Endothelial cell of umbilical vein (primary cell): ENCODE data around the gene CEP72. TPM values are rescaled to one million over a fixed set of nuclear protein-coding genes. Genes with fewer than 3 reads are reported as not detected.
"Not testable (repeated sequence)": the region's sequence is repeated elsewhere in the genome, so short reads cannot be mapped to it uniquely, and the experiment has no call there.

Experiments
- BruUV-seq: library from RNA; stranded (reverse); fragments of 400-500 nt; replicated peaks from 2 replicates; lab custom pipeline; 2021; lab: Mats Ljungman, UMichigan
- CTCF ChIA-PET: fragments of 300-600, 350-600 bp; sonication (Branson Sonifier 250); formaldehyde crosslinking; loops from one replicate; lab custom pipeline; 2021; ENCODE audit warnings: antibody characterized with exemption, inconsistent platforms; lab: Charles Lee
- POLR2A ChIA-PET: fragments of 300-600, 350-600 bp; sonication (Branson Sonifier 250); formaldehyde crosslinking; loops from one replicate; lab custom pipeline; 2021; ENCODE audit warnings: antibody characterized with exemption, inconsistent platforms; lab: Charles Lee
- DNase-seq: peaks from one replicate; pipeline ENCODE4 v3.0.0-alpha.2; 2011; ENCODE audit warnings: low read depth, low spot score
- FAIRE-seq: peaks from 2 replicates; lab custom pipeline; 2011; peaks lifted over from hg19 to GRCh38; lab: Jason Lieb, UNC
- H2AFZ ChIP-seq: 2 replicates; pipeline ENCODE4 v1.6.0; 2012; ENCODE audit warnings: low read depth, low read length, control low read depth, inconsistent platforms
- H3K27ac ChIP-seq: 2 replicates; pipeline ENCODE4 v1.5.1; 2011; ENCODE audit warnings: low read depth, mild to moderate bottlenecking, control low read depth, low read length, moderate library complexity; ENCODE audit not compliant: insufficient read depth
- H3K27me3 ChIP-seq, 2 experiments: 2 replicates each; pipeline versions ENCODE4 v1.6.0 to v1.6.1; 2011; ENCODE audit warnings: low read length in 2 of 2, mixed read lengths in 1 of 2; ENCODE audit not compliant: control insufficient read depth in 2 of 2, insufficient read depth in 2 of 2
- H3K36me3 ChIP-seq, 2 experiments: 2 replicates in 1 of 2; 3 replicates in 1 of 2; pipeline ENCODE4 v1.5.1; 2011; ENCODE audit warnings: low read length in 2 of 2, mild to moderate bottlenecking in 1 of 2, moderate library complexity in 1 of 2; ENCODE audit not compliant: control insufficient read depth in 2 of 2, insufficient read depth in 2 of 2; ENCODE audit errors: extremely low read depth in 1 of 2
- H3K4me1 ChIP-seq: 3 replicates; pipeline ENCODE4 v1.5.1; 2011; ENCODE audit warnings: mild to moderate bottlenecking, low read length; ENCODE audit not compliant: control insufficient read depth, insufficient read depth; ENCODE audit errors: extremely low read depth
- H3K4me2 ChIP-seq: 2 replicates; pipeline ENCODE4 v1.6.1; 2011; ENCODE audit warnings: low read length, control low read depth, mixed read lengths; ENCODE audit not compliant: insufficient read depth
- H3K4me3 ChIP-seq, 3 experiments: fragments of 200-600 bp in 1 of 3; sonication (generic), shearing (Covaris generic) in 1 of 3; replicated peaks in 1 of 3; 2 replicates each; pipeline ENCODE4 v1.5.1; 2011 to 2016; ENCODE audit warnings: control low read depth in 3 of 3, low read length in 3 of 3, mild to moderate bottlenecking in 2 of 3, inconsistent platforms in 1 of 3, low read depth in 1 of 3, moderate library complexity in 1 of 3; ENCODE audit not compliant: insufficient read depth in 1 of 3
- H3K79me2 ChIP-seq: 2 replicates; pipeline ENCODE4 v1.6.0; 2012; ENCODE audit warnings: low read length, inconsistent platforms; ENCODE audit not compliant: control insufficient read depth, insufficient read depth
- H3K9ac ChIP-seq: replicated peaks from 2 replicates; pipeline ENCODE3; 2011; ENCODE audit warnings: low read length, control low read depth; ENCODE audit not compliant: insufficient read depth; ENCODE audit errors: extremely low read depth
- H3K9me1 ChIP-seq: replicated peaks from 3 replicates; pipeline ENCODE4 v1.6.0; 2011; ENCODE audit warnings: mild to moderate bottlenecking, low read length; ENCODE audit not compliant: control insufficient read depth, insufficient read depth; ENCODE audit errors: extremely low read depth
- H3K9me3 ChIP-seq: replicated peaks from 2 replicates; pipeline ENCODE4 v1.5.1; 2012; ENCODE audit warnings: low read length, inconsistent platforms; ENCODE audit not compliant: control insufficient read depth, insufficient read depth
- H4K20me1 ChIP-seq: replicated peaks from 2 replicates; pipeline ENCODE3; 2011; ENCODE audit warnings: mild to moderate bottlenecking, low read length; ENCODE audit not compliant: control insufficient read depth, insufficient read depth; ENCODE audit errors: extremely low read depth
- CTCF ChIP-seq, 2 donors: IDR thresholded peaks; 1 replicate in 1 of 2; 2 replicates in 1 of 2; pipeline ENCODE4 v1.5.1; 2011; ENCODE audit warnings: low read length in 2 of 2, mild to moderate bottlenecking in 2 of 2, moderate library complexity in 2 of 2, control low read depth in 1 of 2, inconsistent platforms in 1 of 2, low read depth in 1 of 2; ENCODE audit not compliant: insufficient read depth in 1 of 2; ENCODE audit errors: extremely low read depth in 1 of 2
- EZH2 ChIP-seq: IDR thresholded peaks from 2 replicates; pipeline ENCODE4 v1.6.1; 2012; ENCODE audit warnings: borderline replicate concordance, low read depth, mild to moderate bottlenecking, moderate library complexity, low read length, inconsistent platforms; ENCODE audit not compliant: severe bottlenecking
- FOS ChIP-seq: IDR thresholded peaks from 2 replicates; pipeline ENCODE4 v1.6.1; 2011; ENCODE audit warnings: mild to moderate bottlenecking, low read length, moderate library complexity, borderline replicate concordance; ENCODE audit not compliant: insufficient read depth
- GATA2 ChIP-seq: IDR thresholded peaks from 2 replicates; pipeline ENCODE4 v1.7.0; 2011; ENCODE audit warnings: low read depth, mild to moderate bottlenecking, moderate library complexity, mixed read lengths, low read length; ENCODE audit not compliant: insufficient read length, insufficient read depth
- JUN ChIP-seq: IDR thresholded peaks from 2 replicates; pipeline ENCODE4 v1.6.1; 2011; ENCODE audit warnings: borderline replicate concordance, low read depth; ENCODE audit not compliant: insufficient read length, insufficient read depth
- MAX ChIP-seq: IDR thresholded peaks from 2 replicates; pipeline ENCODE4 v1.6.1; 2011; ENCODE audit not compliant: insufficient read depth, insufficient read length
- MYC ChIP-seq: IDR thresholded peaks from one replicate; pipeline ENCODE4 v1.6.1; 2011; ENCODE audit warnings: mild to moderate bottlenecking, low read depth, low read length
- POLR2A ChIP-seq: IDR thresholded peaks from 2 replicates; pipeline ENCODE4 v1.6.1; 2012; ENCODE audit warnings: low read depth, mild to moderate bottlenecking, control low read depth, low read length
- POLR2AphosphoS5 ChIP-seq: IDR thresholded peaks from 2 replicates; pipeline ENCODE4 v1.6.1; 2012; ENCODE audit warnings: low read depth, mild to moderate bottlenecking, control low read depth, low read length, moderate library complexity; ENCODE audit not compliant: insufficient read depth
- dilution Hi-C: fragments of 300-500 bp; cut with MboI; formaldehyde crosslinking; loops from one replicate; pipeline ENCODE4 v1.15.0; 2019; ENCODE audit warnings: low sequenced_read_pairs; ENCODE audit not compliant: extremely low pct_ligation_motif_present
- intact Hi-C: fragments of 100-400 bp; cut with micrococcal nuclease; formaldehyde crosslinking; loops from one replicate; pipeline ENCODE4 v1.10.0; 2022
- polyA plus RNA-seq, 4 experiments: library from polyadenylated mRNA; depleted of rRNA in 3 of 4; stranded (reverse) in 3 of 4; unstranded in 1 of 4; fragments of >200 nt; gene quantifications; 2 replicates each; pipeline versions ENCODE4 v1.2.1 to v1.2.3, GENCODE V29; 2011 to 2012; ENCODE audit warnings: missing spikeins in 1 of 4
- total RNA-seq: library from RNA; stranded (reverse); gene quantifications from 2 replicates; pipeline ENCODE4 v1.2.3, GENCODE V29; 2021

CEP72 gene
- total and polyA plus RNA-seq, 2 donors (not counting 3 experiments of a cell fraction or from before 2014, with no cell fraction given) = 2.9 to 9.5 TPM

- BruUV-seq = no TSS peak
- ChIA-PET CTCF (no interaction called here), POLR2A (no interaction called here)
- dilution Hi-C loops (no loop called here), intact Hi-C loops (no loop called here)
- H3K9ac ChIP-seq = no peak overlapping the region
- no peak overlapping the region for H3K4me2 ChIP-seq
- no peaks in the 10 kb centered on the region for H4K20me1 ChIP-seq
- no peak for FAIRE-seq
- no peak for DNase-seq
- H3K27ac ChIP-seq = no peak overlapping the region
- no peaks in the 10 kb centered on the region for H3K9me3 ChIP-seq
- H2AFZ ChIP-seq = no peak overlapping the region
- no peaks in the 10 kb centered on the region for H3K9me1 ChIP-seq
- H3K4me1 ChIP-seq = no peaks in the 10 kb centered on the region
- TF ChIP-seq GATA2 (no peak), CTCF (IDR thresholded peaks at IDR 0.05; ENCODE audit: extremely low read depth in 1 of 2, insufficient read depth in 1 of 2, low read depth in 1 of 2, low read length in 2 of 2) (no peak), EZH2 (no peak), FOS (no peak), POLR2A (no peak), MYC (no peak), MAX (no peak), POLR2AphosphoS5 (no peak), JUN (no peak)
- H3K79me2 ChIP-seq = no peaks in the 10 kb centered on the region
- H3K36me3 ChIP-seq = no peaks in the 10 kb centered on the region
- H3K4me3 ChIP-seq = no peak overlapping the region
- peaks cover 10 to 11% of the 10 kb centered on the region in 2 experiments for H3K27me3 ChIP-seq
Measured at GRCh38 chr5:575636-576035, 36.5 kb upstream of the CEP72 start.

DNA sequence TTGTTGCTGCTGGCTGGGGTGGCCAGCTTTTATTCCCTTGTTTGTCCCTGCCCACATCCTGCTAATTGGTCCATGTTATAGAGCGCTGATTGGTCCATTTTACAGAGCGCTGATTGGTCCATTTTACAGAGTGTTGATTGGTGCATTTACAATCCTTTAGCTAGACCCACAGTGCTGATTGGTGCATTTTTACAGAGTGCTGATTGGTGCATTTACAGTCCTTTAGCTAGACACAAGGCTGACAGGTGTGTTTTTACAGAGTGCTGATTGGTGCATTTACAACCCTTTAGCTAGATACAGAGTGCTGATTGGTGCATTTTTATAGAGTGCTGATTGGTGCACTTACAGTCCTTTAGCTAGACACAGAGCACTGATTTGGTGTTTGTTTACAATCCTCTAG, 34.9 kb upstream of the CEP72 start:
- H3K27ac ChIP-seq, H4K20me1 ChIP-seq, FAIRE-seq, H3K9me1 ChIP-seq, intact Hi-C loops, H3K79me2 ChIP-seq, H3K4me2 ChIP-seq, dilution Hi-C loops, H3K4me3 ChIP-seq, H3K4me1 ChIP-seq, H3K9ac ChIP-seq, H3K9me3 ChIP-seq, H2AFZ ChIP-seq, H3K36me3 ChIP-seq, BruUV-seq, POLR2A ChIA-PET, CTCF ChIA-PET, DNase-seq: not testable (repeated sequence)
- peaks cover 9 to 11% of the 10 kb centered on the region in 2 experiments for H3K27me3 ChIP-seq
